Forelimb muscle (tissue), 1 donor: ENCODE measurements around the gene RPL13. TPM values are rescaled to one million over a fixed set of nuclear protein-coding genes. Genes with fewer than 3 reads are reported as not detected.
"Not testable (repeated sequence)": the region's sequence is repeated elsewhere in the genome, so short reads cannot be mapped to it uniquely, and the experiment has no call there.

Source experiments
- DNase-seq: peaks from one replicate; pipeline ENCODE4 v3.0.0-alpha.2; 2013; ENCODE audit warnings: low read depth
- polyA plus RNA-seq: library from polyadenylated mRNA; unstranded; fragments of 120-200 nt; gene quantifications from one replicate; pipeline ENCODE4 v1.2.1, GENCODE V29; 2013; ENCODE audit not compliant: insufficient read length

The RPL13 gene
- polyA plus RNA-seq, 1 donor, result 4,240 TPM

- no peak for DNase-seq
Measured at GRCh38 chr16:89562939-89563338, 2.5 kb downstream of the RPL13 start.

- DNase-seq, result no peak
Measured at GRCh38 chr16:89563639-89564392, 3.3 kb downstream of the RPL13 start.

GRCh38 chr16:89564476-89565255 is 4.2 kb downstream of the RPL13 start:
- DNase-seq, result no peak

- no peak for DNase-seq
Measured at GRCh38 chr16:89565256-89565505, 4.7 kb downstream of the RPL13 start.

GRCh38 chr16:89565506-89566372 is 5.3 kb downstream of the RPL13 start:
- no peak for DNase-seq

- DNase-seq, result no peak
Measured at GRCh38 chr16:89567656-89568594, 7.4 kb downstream of the RPL13 start.

GRCh38 chr16:89569506-89570341 is 9.2 kb downstream of the RPL13 start:
- DNase-seq, result no peak

- no peak for DNase-seq
Measured at GRCh38 chr16:89570342-89570923, 10.0 kb downstream of the RPL13 start.

- DNase-seq, result not testable (repeated sequence)
Measured at GRCh38 chr16:89570983-89571598, 10.6 kb downstream of the RPL13 start.

- DNase-seq, result no peak
Measured at GRCh38 chr16:89571636-89572035, 11.2 kb downstream of the RPL13 start.

GRCh38 chr16:89572073-89572484 is 11.6 kb downstream of the RPL13 start:
- no peak for DNase-seq

- no peak for DNase-seq
Measured at GRCh38 chr16:89572485-89573205, 12.2 kb downstream of the RPL13 start.

- DNase-seq, result no peak
Measured at GRCh38 chr16:89573826-89574680, 13.6 kb downstream of the RPL13 start.

GRCh38 chr16:89574681-89575246 is 14.3 kb downstream of the RPL13 start:
- no peak for DNase-seq

- DNase-seq, result no peak
Measured at GRCh38 chr16:89575247-89576152, 15.0 kb downstream of the RPL13 start, which contains the start of gene CPNE7. Gene CPNE7, plus strand, starts transcription at chr16:89575758. Its CDS starts 140 bp downstream, at chr16:89575898.
